ENCODE results near the gene CMSS1. TPM values are rescaled to one million over a fixed set of nuclear protein-coding genes. Genes with fewer than 3 reads are reported as not detected.

CMSS1 gene
- total and polyA plus RNA-seq, 2 of the 13 experiments (the other 11 are each of a cell fraction or from before 2014, with no cell fraction given), result 6.4 to 48.7 TPM

- TF ChIP-seq ZNF597 (CRISPR knock-in tag; IDR thresholded peaks at IDR 0.05) (no peak), JDP2 (CRISPR knock-in tag; IDR thresholded peaks at IDR 0.05; ENCODE audit: borderline replicate concordance) (no peak), GATAD1 (CRISPR knock-in tag; IDR thresholded peaks at IDR 0.05) (peak; percentile 95), FOXO1 (CRISPR knock-in tag; IDR thresholded peaks at IDR 0.05) (peak; percentile 51; the same call in 1 of the 2 replicates), HOXA7 (CRISPR knock-in tag; IDR thresholded peaks at IDR 0.05) (no peak), MTERF4 (CRISPR knock-in tag; IDR thresholded peaks at IDR 0.05) (peak; percentile 59), SMYD3 (CRISPR knock-in tag; IDR thresholded peaks at IDR 0.05) (no peak; the same call in 1 of the 2 replicates), TBL1XR1 (IDR thresholded peaks at IDR 0.05; ENCODE audit: borderline replicate concordance, low read length, partially characterized antibody) (no peak), HDAC1 (CRISPR knock-in tag; IDR thresholded peaks at IDR 0.05) (peak; percentile 96), TOE1 (CRISPR knock-in tag; IDR thresholded peaks at IDR 0.05) (no peak), NR1H2 (CRISPR knock-in tag; IDR thresholded peaks at IDR 0.05; ENCODE audit: borderline replicate concordance, low read depth) (no peak), ZNF382 (CRISPR knock-in tag; IDR thresholded peaks at IDR 0.05; ENCODE audit: borderline replicate concordance) (no peak), MAFF (IDR thresholded peaks at IDR 0.05; ENCODE audit: low read depth, low read length) (peak; percentile 65), SMARCE1 (IDR thresholded peaks at IDR 0.05; ENCODE audit: borderline replicate concordance) (no peak)
- TF ChIP-seq, protein P1, sequence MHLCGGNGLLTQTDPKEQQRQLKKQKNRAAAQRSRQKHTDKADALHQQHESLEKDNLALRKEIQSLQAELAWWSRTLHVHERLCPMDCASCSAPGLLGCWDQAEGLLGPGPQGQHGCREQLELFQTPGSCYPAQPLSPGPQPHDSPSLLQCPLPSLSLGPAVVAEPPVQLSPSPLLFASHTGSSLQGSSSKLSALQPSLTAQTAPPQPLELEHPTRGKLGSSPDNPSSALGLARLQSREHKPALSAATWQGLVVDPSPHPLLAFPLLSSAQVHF (CRISPR knock-in tag; IDR thresholded peaks at IDR 0.05), result peak; percentile 59; the same call in 1 of the 2 replicates
- TF ChIP-seq, protein P2, sequence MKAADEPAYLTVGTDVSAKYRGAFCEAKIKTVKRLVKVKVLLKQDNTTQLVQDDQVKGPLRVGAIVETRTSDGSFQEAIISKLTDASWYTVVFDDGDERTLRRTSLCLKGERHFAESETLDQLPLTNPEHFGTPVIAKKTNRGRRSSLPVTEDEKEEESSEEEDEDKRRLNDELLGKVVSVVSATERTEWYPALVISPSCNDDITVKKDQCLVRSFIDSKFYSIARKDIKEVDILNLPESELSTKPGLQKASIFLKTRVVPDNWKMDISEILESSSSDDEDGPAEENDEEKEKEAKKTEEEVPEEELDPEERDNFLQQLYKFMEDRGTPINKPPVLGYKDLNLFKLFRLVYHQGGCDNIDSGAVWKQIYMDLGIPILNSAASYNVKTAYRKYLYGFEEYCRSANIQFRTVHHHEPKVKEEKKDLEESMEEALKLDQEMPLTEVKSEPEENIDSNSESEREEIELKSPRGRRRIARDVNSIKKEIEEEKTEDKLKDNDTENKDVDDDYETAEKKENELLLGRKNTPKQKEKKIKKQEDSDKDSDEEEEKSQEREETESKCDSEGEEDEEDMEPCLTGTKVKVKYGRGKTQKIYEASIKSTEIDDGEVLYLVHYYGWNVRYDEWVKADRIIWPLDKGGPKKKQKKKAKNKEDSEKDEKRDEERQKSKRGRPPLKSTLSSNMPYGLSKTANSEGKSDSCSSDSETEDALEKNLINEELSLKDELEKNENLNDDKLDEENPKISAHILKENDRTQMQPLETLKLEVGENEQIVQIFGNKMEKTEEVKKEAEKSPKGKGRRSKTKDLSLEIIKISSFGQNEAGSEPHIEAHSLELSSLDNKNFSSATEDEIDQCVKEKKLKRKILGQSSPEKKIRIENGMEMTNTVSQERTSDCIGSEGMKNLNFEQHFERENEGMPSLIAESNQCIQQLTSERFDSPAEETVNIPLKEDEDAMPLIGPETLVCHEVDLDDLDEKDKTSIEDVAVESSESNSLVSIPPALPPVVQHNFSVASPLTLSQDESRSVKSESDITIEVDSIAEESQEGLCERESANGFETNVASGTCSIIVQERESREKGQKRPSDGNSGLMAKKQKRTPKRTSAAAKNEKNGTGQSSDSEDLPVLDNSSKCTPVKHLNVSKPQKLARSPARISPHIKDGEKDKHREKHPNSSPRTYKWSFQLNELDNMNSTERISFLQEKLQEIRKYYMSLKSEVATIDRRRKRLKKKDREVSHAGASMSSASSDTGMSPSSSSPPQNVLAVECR (CRISPR knock-in tag; IDR thresholded peaks at IDR 0.05; ENCODE audit: borderline replicate concordance), result peak; percentile 97
- TF ChIP-seq, protein P3, sequence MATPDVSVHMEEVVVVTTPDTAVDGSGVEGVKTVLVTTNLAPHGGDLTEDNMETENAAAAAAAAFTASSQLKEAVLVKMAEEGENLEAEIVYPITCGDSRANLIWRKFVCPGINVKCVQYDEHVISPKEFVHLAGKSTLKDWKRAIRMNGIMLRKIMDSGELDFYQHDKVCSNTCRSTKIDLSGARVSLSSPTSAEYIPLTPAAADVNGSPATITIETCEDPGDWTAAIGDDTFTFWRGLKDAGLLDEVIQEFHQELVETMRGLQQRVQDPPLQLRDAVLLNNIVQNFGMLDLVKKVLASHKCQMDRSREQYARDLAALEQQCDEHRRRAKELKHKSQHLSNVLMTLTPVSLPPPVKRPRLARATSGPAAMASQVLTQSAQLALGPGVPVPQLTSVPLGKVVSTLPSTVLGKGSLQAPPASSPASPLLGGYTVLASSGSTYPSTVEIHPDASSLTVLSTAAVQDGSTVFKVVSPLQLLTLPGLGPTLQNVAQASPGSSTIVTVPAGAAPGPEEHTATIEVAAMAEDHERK (CRISPR knock-in tag; IDR thresholded peaks at IDR 0.05; ENCODE audit: low read depth), result 0 out of 2 replicates have a peak, but pooled peaks have one; percentile 45
- TF ChIP-seq, protein P4, sequence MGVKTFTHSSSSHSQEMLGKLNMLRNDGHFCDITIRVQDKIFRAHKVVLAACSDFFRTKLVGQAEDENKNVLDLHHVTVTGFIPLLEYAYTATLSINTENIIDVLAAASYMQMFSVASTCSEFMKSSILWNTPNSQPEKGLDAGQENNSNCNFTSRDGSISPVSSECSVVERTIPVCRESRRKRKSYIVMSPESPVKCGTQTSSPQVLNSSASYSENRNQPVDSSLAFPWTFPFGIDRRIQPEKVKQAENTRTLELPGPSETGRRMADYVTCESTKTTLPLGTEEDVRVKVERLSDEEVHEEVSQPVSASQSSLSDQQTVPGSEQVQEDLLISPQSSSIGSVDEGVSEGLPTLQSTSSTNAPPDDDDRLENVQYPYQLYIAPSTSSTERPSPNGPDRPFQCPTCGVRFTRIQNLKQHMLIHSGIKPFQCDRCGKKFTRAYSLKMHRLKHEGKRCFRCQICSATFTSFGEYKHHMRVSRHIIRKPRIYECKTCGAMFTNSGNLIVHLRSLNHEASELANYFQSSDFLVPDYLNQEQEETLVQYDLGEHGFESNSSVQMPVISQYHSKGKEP (CRISPR knock-in tag; IDR thresholded peaks at IDR 0.05), result no peak
Observed at GRCh38 chr3:99817437-99818240, at the start of gene CMSS1 (continued).

Data from HepG2 (cell line).